Measurements from ENCODE around the gene VAMP5. TPM values are rescaled to one million over a fixed set of nuclear protein-coding genes. Genes with fewer than 3 reads are reported as not detected.

The VAMP5 gene
- total RNA-seq, 1 experiment from 2014 or later, result 0.59 TPM

DNA sequence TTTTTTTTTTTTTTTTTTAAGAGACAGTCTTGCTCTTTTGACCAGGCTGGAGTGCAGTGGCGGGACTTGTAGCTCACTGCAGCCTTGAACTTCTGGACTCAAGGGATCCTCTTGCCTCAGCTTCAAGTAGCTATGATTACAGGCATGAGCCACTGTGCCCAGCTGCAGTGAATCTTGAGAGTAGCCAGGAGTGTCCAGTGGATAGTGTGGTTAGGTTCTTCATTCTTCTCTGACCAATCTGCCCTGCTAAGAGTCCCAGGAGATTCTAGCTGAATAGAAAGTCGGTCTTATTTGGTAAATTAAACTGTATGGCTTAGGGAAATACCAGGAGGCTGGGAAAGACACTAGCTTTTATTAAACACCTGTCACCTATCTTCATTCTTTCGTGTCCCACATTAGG, 47.1 kb downstream of the VAMP5 start:
- no peaks in the 10 kb centered on the region for H4K20me1 ChIP-seq (ENCODE audit: control insufficient read depth, insufficient read depth, insufficient read length)
- H4K91ac ChIP-seq (ENCODE audit: insufficient read length, low read depth, low read length), result no peak overlapping the region
- no peak overlapping the region; a peak in 1 of 7 replicates for H3K27ac Mint-ChIP-seq
- no peak overlapping the region for H3K14ac ChIP-seq (ENCODE audit: insufficient read depth, low read length)
- TF ChIP-seq, protein P1, sequence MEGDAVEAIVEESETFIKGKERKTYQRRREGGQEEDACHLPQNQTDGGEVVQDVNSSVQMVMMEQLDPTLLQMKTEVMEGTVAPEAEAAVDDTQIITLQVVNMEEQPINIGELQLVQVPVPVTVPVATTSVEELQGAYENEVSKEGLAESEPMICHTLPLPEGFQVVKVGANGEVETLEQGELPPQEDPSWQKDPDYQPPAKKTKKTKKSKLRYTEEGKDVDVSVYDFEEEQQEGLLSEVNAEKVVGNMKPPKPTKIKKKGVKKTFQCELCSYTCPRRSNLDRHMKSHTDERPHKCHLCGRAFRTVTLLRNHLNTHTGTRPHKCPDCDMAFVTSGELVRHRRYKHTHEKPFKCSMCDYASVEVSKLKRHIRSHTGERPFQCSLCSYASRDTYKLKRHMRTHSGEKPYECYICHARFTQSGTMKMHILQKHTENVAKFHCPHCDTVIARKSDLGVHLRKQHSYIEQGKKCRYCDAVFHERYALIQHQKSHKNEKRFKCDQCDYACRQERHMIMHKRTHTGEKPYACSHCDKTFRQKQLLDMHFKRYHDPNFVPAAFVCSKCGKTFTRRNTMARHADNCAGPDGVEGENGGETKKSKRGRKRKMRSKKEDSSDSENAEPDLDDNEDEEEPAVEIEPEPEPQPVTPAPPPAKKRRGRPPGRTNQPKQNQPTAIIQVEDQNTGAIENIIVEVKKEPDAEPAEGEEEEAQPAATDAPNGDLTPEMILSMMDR (conservative IDR thresholded peaks at IDR 0.05), result no peak
- no peaks in the 10 kb centered on the region for H3K23me2 ChIP-seq (ENCODE audit: insufficient read length, low read depth, low read length, poor library complexity, severe bottlenecking)
- no peaks in the 10 kb centered on the region for H3K79me2 ChIP-seq (ENCODE audit: insufficient read depth, low read length)
- H3K4me3 Mint-ChIP-seq, result no peak overlapping the region
- no peak overlapping the region for H3T11ph ChIP-seq (ENCODE audit: low read length)
- H4K5ac ChIP-seq (ENCODE audit: insufficient read length, low read depth, low read length), result no peak overlapping the region
- no peak overlapping the region for H3K4me2 ChIP-seq (ENCODE audit: insufficient read depth, insufficient read length, low read length)
- no peak overlapping the region for H3K18ac ChIP-seq (ENCODE audit: insufficient read length, low read depth, low read length)
- no CpG with 5 or more reads among the region's 3 CpGs for whole genome bisulfite sequencing (ENCODE audit: extremely low coverage, insufficient read length, low lambda C conversion rate)
- H3K27me3 ChIP-seq (ENCODE audit: insufficient read depth, low read length), result no peaks in the 10 kb centered on the region
- no peak overlapping the region for H3K23ac ChIP-seq (ENCODE audit: insufficient read length, low read depth, low read length)
- H2BK15ac ChIP-seq (ENCODE audit: low read depth, low read length), result no peak overlapping the region
- DNase-seq, result no peak
- H2AFZ ChIP-seq (ENCODE audit: low read length), result no peak overlapping the region
- no peak overlapping the region for H3K4ac ChIP-seq (ENCODE audit: low read depth, low read length)
- H2BK12ac ChIP-seq (ENCODE audit: insufficient read length, low read depth, low read length), result no peak overlapping the region
- H3K36me3 Mint-ChIP-seq (ENCODE audit: insufficient read depth in 1 of 3, low read depth in 3 of 3), result peaks cover 56 to 88% (median 79%) of the 10 kb centered on the region in 3 experiments
- H3K4me1 ChIP-seq (ENCODE audit: insufficient read depth, low read length), result no peaks in the 10 kb centered on the region
- no peaks in the 10 kb centered on the region for H3K4me1 Mint-ChIP-seq
- no peaks in the 10 kb centered on the region for H3K27me3 Mint-ChIP-seq (ENCODE audit: low read depth)
- no peaks in the 10 kb centered on the region for H3K79me1 ChIP-seq (ENCODE audit: insufficient read depth, low read depth, low read length, poor library complexity, severe bottlenecking)
- H3K56ac ChIP-seq (ENCODE audit: insufficient read length, low read depth, low read length), result no peak overlapping the region
- H3K9me3 Mint-ChIP-seq, result no peaks in the 10 kb centered on the region
- H2BK120ac ChIP-seq (ENCODE audit: low read depth, low read length, poor library complexity, severe bottlenecking), result no peak overlapping the region
- H2BK20ac ChIP-seq (ENCODE audit: low read depth, low read length, poor library complexity, severe bottlenecking), result no peak overlapping the region
- no peak overlapping the region for H3K27ac ChIP-seq (ENCODE audit: insufficient read length, low read depth, low read length)
- H3K9ac ChIP-seq (ENCODE audit: extremely low read depth, insufficient read length, low read length), result no peak overlapping the region
- no peak overlapping the region for H4K8ac ChIP-seq (replicated peaks; ENCODE audit: insufficient read length, low read depth, low read length)
- H2BK5ac ChIP-seq (ENCODE audit: insufficient read length, low read length), result no peak overlapping the region
- no peak overlapping the region for H2AK5ac ChIP-seq (ENCODE audit: insufficient read length, low read length)
- H3K9me3 ChIP-seq (ENCODE audit: control insufficient read depth, low read depth, low read length), result no peaks in the 10 kb centered on the region

All from H9 (cell line).